GM12878 (cell line): ENCODE measurements around the gene BRAT1.

ENCODE experiments used
- ASH2L ChIP-seq: fragments of 300-600, 200-600 bp; sonication (generic); IDR thresholded peaks from 2 replicates; pipeline ENCODE4 v1.6.1; 2017; ENCODE audit warnings: low read depth, mild to moderate bottlenecking, borderline replicate concordance
- BACH1 ChIP-seq: fragments of 450-650 bp; IDR thresholded peaks from 2 replicates; pipeline ENCODE4 v1.6.1; 2017; ENCODE audit warnings: mild to moderate bottlenecking, borderline replicate concordance
- DPF2 ChIP-seq: fragments of 450-650 bp; IDR thresholded peaks from 2 replicates; pipeline ENCODE4 v1.6.1; 2017; ENCODE audit warnings: mild to moderate bottlenecking
- ELK1 ChIP-seq: IDR thresholded peaks from 2 replicates; pipeline ENCODE4 v1.6.1; 2012; ENCODE audit warnings: low read depth, low read length, improper control_type of control experiment
- EZH2 ChIP-seq: IDR thresholded peaks from 2 replicates; pipeline ENCODE4 v1.6.1; 2012; ENCODE audit warnings: low read depth, mild to moderate bottlenecking, control low read depth, inconsistent platforms, low read length, borderline replicate concordance; ENCODE audit not compliant: control insufficient read depth
- POLR2A ChIP-seq: IDR thresholded peaks from 2 replicates; pipeline ENCODE4 v1.6.1; 2011; ENCODE audit warnings: low read depth, mild to moderate bottlenecking, low read length
- POLR2AphosphoS2 ChIP-seq: IDR thresholded peaks from 2 replicates; pipeline ENCODE4 v1.6.1; 2011; ENCODE audit warnings: low read depth, mild to moderate bottlenecking, low read length, improper control_type of control experiment, moderate library complexity
- USF2 ChIP-seq: IDR thresholded peaks from 2 replicates; pipeline ENCODE4 v1.6.1; 2011; ENCODE audit warnings: low read depth, low read length, improper control_type of control experiment, borderline replicate concordance
- TF ChIP-seq, protein P1 (sequence below), 3 experiments: IDR thresholded peaks in 2 of 3; conservative IDR thresholded peaks in 1 of 3; 2 replicates each; pipeline ENCODE4 v1.5.1; 2011; ENCODE audit warnings: low read depth in 3 of 3, low read length in 3 of 3, mild to moderate bottlenecking in 3 of 3, control low read depth in 2 of 3, moderate library complexity in 2 of 3, inconsistent platforms in 1 of 3, mixed read lengths in 1 of 3; ENCODE audit not compliant: control insufficient read depth in 2 of 3, insufficient read depth in 1 of 3; ENCODE audit errors: extremely low read depth in 1 of 3
- TF ChIP-seq, protein P2 (sequence below): IDR thresholded peaks from 2 replicates; pipeline ENCODE4 v1.6.1; 2011; ENCODE audit warnings: borderline replicate concordance, low read depth, mild to moderate bottlenecking, moderate library complexity, mixed read lengths, low read length; ENCODE audit not compliant: insufficient read depth; ENCODE audit errors: extremely low read length

- TF ChIP-seq, protein P1, sequence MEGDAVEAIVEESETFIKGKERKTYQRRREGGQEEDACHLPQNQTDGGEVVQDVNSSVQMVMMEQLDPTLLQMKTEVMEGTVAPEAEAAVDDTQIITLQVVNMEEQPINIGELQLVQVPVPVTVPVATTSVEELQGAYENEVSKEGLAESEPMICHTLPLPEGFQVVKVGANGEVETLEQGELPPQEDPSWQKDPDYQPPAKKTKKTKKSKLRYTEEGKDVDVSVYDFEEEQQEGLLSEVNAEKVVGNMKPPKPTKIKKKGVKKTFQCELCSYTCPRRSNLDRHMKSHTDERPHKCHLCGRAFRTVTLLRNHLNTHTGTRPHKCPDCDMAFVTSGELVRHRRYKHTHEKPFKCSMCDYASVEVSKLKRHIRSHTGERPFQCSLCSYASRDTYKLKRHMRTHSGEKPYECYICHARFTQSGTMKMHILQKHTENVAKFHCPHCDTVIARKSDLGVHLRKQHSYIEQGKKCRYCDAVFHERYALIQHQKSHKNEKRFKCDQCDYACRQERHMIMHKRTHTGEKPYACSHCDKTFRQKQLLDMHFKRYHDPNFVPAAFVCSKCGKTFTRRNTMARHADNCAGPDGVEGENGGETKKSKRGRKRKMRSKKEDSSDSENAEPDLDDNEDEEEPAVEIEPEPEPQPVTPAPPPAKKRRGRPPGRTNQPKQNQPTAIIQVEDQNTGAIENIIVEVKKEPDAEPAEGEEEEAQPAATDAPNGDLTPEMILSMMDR (IDR thresholded peaks at IDR 0.05 in 2 of 3, conservative IDR thresholded peaks at IDR 0.05 in 1 of 3; ENCODE audit: control insufficient read depth in 2 of 3, extremely low read depth in 1 of 3, insufficient read depth in 1 of 3, low read depth in 3 of 3, low read length in 3 of 3): 0 out of 6 replicates have a peak, but pooled peaks of 1 of the 3 experiments have one; percentile 3
- TF ChIP-seq, protein P2, sequence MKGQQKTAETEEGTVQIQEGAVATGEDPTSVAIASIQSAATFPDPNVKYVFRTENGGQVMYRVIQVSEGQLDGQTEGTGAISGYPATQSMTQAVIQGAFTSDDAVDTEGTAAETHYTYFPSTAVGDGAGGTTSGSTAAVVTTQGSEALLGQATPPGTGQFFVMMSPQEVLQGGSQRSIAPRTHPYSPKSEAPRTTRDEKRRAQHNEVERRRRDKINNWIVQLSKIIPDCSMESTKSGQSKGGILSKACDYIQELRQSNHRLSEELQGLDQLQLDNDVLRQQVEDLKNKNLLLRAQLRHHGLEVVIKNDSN: no peak
- TF ChIP-seq POLR2AphosphoS2 (no peak), POLR2A (no peak), ELK1 (no peak), BACH1 (no peak), USF2 (no peak), EZH2 (peak; percentile 96; the same call in 1 of the 2 replicates), DPF2 (no peak), ASH2L (no peak)
Measured at GRCh38 chr7:2520131-2520760, 35.1 kb downstream of the BRAT1 start.
